Hepatocyte (in vitro differentiated cells): Measurements from ENCODE around the gene CAMTA2.

Source experiments
- CTCF ChIP-seq: fragments of 200-600 bp; sonication (generic); IDR thresholded peaks from 2 replicates; pipeline ENCODE4 v1.5.1; 2016; ENCODE audit warnings: antibody characterized with exemption, mild to moderate bottlenecking; ENCODE audit not compliant: poor library complexity
- EZH2phosphoT487 ChIP-seq: fragments of 200-600 bp; sonication (generic); IDR thresholded peaks from one replicate; pipeline ENCODE4 v1.6.1; 2018; ENCODE audit warnings: antibody characterized with exemption, mild to moderate bottlenecking, low read depth, moderate library complexity; ENCODE audit not compliant: unreplicated experiment, severe bottlenecking

GRCh38 chr17:5022171-5022711 is 34.8 kb upstream of the CAMTA2 start:
- TF ChIP-seq CTCF: no peak
- no peak for TF ChIP-seq EZH2phosphoT487
